CD8-positive, alpha-beta memory T cell (primary cell): ENCODE results near the gene IGF2. TPM values are rescaled to one million over a fixed set of nuclear protein-coding genes. Genes with fewer than 3 reads are reported as not detected.

Source experiments
- CTCF ChIA-PET: fragments of 350-600 bp; sonication (Branson Sonifier 250); formaldehyde crosslinking; loops from one replicate; lab custom pipeline; 2021; ENCODE audit warnings: antibody characterized with exemption; lab: Charles Lee
- POLR2A ChIA-PET: fragments of 350-600 bp; sonication (Branson Sonifier 250); formaldehyde crosslinking; loops from one replicate; lab custom pipeline; 2021; ENCODE audit warnings: antibody characterized with exemption; lab: Charles Lee
- DNase-seq, 5 donors: peaks; one replicate each; pipeline versions ENCODE4 v3.0.0 to v3.0.0-alpha.2; 2020 to 2022; ENCODE audit warnings: mixed read lengths in 1 of 5
- H3K27ac ChIP-seq: one replicate; pipeline ENCODE4 v1.7.0; 2013; ENCODE audit warnings: low read depth, mild to moderate bottlenecking, low read length, moderate library complexity
- H3K27me3 ChIP-seq: 2 replicates; pipeline ENCODE4 v1.7.0; 2013; ENCODE audit warnings: low read length, mild to moderate bottlenecking; ENCODE audit not compliant: insufficient read depth, poor library complexity, severe bottlenecking
- H3K36me3 ChIP-seq: 2 replicates; pipeline ENCODE4 v1.7.0; 2013; ENCODE audit warnings: mild to moderate bottlenecking, low read length, moderate library complexity; ENCODE audit not compliant: insufficient read depth
- H3K4me1 ChIP-seq: 2 replicates; pipeline ENCODE4 v1.7.0; 2013; ENCODE audit warnings: mild to moderate bottlenecking, low read length, moderate library complexity; ENCODE audit not compliant: insufficient read depth
- H3K4me3 ChIP-seq: 2 replicates; pipeline ENCODE4 v1.7.0; 2013; ENCODE audit warnings: mild to moderate bottlenecking, low read length
- H3K9me3 ChIP-seq: 2 replicates; pipeline ENCODE4 v1.7.0; 2013; ENCODE audit warnings: mild to moderate bottlenecking, low read length
- H3K27ac Mint-ChIP-seq, 8 donors: one replicate each; pipeline ENCODE4 v1.8.0; 2020 to 2021; ENCODE audit warnings: mixed read lengths in 8 of 8, mild to moderate bottlenecking in 6 of 8, inconsistent platforms in 3 of 8, moderate library complexity in 3 of 8
- H3K27me3 Mint-ChIP-seq, 2 donors: one replicate each; pipeline ENCODE4 v1.8.0; 2020 to 2021; ENCODE audit warnings: mixed read lengths in 2 of 2, mild to moderate bottlenecking in 1 of 2, moderate library complexity in 1 of 2
- H3K36me3 Mint-ChIP-seq, 3 donors: one replicate each; pipeline ENCODE4 v1.8.0; 2020 to 2021; ENCODE audit warnings: mixed read lengths in 3 of 3, inconsistent platforms in 1 of 3, mild to moderate bottlenecking in 1 of 3
- H3K4me1 Mint-ChIP-seq, 3 donors: one replicate each; pipeline ENCODE4 v1.8.0; 2020 to 2021; ENCODE audit warnings: mixed read lengths in 3 of 3, inconsistent platforms in 1 of 3, mild to moderate bottlenecking in 1 of 3
- H3K4me3 Mint-ChIP-seq, 7 donors: one replicate each; pipeline ENCODE4 v1.8.0; 2020 to 2021; ENCODE audit warnings: mixed read lengths in 7 of 7, mild to moderate bottlenecking in 6 of 7, moderate library complexity in 4 of 7, inconsistent platforms in 2 of 7
- H3K9me3 Mint-ChIP-seq, 5 donors: one replicate each; pipeline ENCODE4 v1.8.0; 2020 to 2022; ENCODE audit warnings: mixed read lengths in 5 of 5, mild to moderate bottlenecking in 3 of 5, moderate library complexity in 2 of 5, inconsistent platforms in 1 of 5
- polyA plus RNA-seq: library from polyadenylated mRNA; unstranded; fragments of 300-500 nt; fragmentation: Illumina TruSeq; gene quantifications from one replicate; pipeline ENCODE4 v1.2.3, GENCODE V29; 2021
- total RNA-seq, 2 experiments: library from RNA; stranded (reverse); gene quantifications; one replicate each; pipeline ENCODE4 v1.2.3, GENCODE V29; 2021

Gene IGF2
- total and polyA plus RNA-seq, 3 experiments from 2014 or later = 3.3 to 3.5 TPM; not detected in 1

DNA sequence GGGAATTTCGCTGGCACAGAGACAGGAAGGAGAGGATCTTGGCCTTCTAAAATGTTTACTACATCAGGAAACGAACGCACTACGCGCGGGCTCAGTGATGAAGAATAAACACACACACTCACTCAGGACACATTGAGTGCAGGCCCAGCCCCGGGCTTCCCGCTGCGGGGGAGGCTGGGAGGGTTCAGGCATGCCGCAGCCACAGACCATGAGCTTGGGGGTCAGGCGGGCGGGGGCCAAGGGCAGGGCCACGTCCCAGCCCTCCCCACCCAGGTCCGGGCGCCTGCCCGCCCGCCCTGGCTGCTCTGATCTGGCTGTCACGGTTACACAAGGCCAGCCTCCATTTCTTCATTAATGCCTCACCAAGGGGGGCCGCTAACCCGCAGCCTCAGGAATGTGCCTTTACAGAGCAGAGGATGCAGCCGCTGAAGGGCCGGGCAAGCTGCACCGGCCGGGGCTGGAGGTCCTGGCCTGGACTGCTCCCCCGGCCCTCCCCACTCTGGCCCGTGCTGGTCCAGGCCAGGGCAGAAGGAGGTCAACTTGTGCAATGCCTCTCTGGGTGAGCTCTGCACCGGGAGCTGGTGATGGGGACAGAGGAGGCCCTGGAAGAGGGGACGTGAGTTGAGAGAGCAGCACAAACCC lies 41.7 kb downstream of the IGF2 start:
- H3K36me3 Mint-ChIP-seq = no peaks in the 10 kb centered on the region
- no peak overlapping the region for H3K4me3 Mint-ChIP-seq
- peak in 1 of 5 donors; percentile 29 for DNase-seq
- peaks cover 4 to 17% of the 10 kb centered on the region in 2 donors for H3K27me3 Mint-ChIP-seq
- Histone ChIP-seq H3K4me3 (no peak overlapping the region), H3K4me1 (peaks cover 12% of the 10 kb centered on the region), H3K36me3 (no peaks in the 10 kb centered on the region), H3K9me3 (no peaks in the 10 kb centered on the region), H3K27me3 (no peaks in the 10 kb centered on the region), H3K27ac (no peak overlapping the region)
- ChIA-PET CTCF (no interaction called here), POLR2A (no interaction called here)
- no peak overlapping the region for H3K27ac Mint-ChIP-seq
- no peaks in the 10 kb centered on the region for H3K9me3 Mint-ChIP-seq
- peaks cover 5 to 13% (median 7%) of the 10 kb centered on the region in 3 donors for H3K4me1 Mint-ChIP-seq

DNA sequence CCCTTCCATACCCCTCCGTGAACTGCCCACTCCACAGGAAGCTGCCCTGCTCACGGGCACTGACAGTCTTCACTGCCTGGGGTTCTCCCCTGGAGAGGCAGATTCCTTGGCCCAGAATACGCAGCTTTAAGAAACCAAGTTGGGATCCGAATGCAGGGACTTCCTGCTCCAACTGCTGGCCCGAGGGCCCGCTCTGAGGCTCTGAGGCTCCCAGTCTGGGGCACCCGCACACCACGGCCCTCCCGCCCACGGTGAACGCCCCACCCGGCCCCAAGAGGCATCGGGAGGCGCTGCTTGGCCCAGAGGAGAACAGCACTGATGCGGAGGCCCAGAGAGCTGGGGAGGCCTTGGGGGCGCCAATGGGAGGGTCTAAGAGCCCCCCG lies 42.3 kb downstream of the IGF2 start:
- peak in 1 of 5 donors; percentile 28 for DNase-seq
- Histone ChIP-seq H3K36me3 (no peaks in the 10 kb centered on the region), H3K9me3 (no peaks in the 10 kb centered on the region), H3K4me3 (no peak overlapping the region), H3K27me3 (no peaks in the 10 kb centered on the region), H3K27ac (no peak overlapping the region), H3K4me1 (peaks cover 12% of the 10 kb centered on the region)
- ChIA-PET POLR2A (no interaction called here), CTCF (no interaction called here)
- Mint-ChIP-seq H3K4me3 (no peak overlapping the region), H3K27ac (no peak overlapping the region), H3K27me3 (peaks cover 3 to 21% of the 10 kb centered on the region in 2 donors), H3K9me3 (no peaks in the 10 kb centered on the region), H3K36me3 (no peaks in the 10 kb centered on the region), H3K4me1 (peaks cover 5 to 14% (median 7%) of the 10 kb centered on the region in 3 donors)

GRCh38 chr11:2096011-2096918 lies 42.9 kb downstream of the IGF2 start:
- Histone ChIP-seq H3K36me3 (no peaks in the 10 kb centered on the region), H3K27me3 (no peaks in the 10 kb centered on the region), H3K27ac (no peak overlapping the region), H3K9me3 (no peaks in the 10 kb centered on the region), H3K4me3 (no peak overlapping the region), H3K4me1 (peaks cover 12% of the 10 kb centered on the region)
- CTCF ChIA-PET = no interaction called here
- Mint-ChIP-seq H3K27ac (no peak overlapping the region), H3K9me3 (no peaks in the 10 kb centered on the region), H3K4me3 (no peak overlapping the region), H3K27me3 (peaks cover 3 to 20% of the 10 kb centered on the region in 2 donors), H3K4me1 (peaks cover 5 to 14% (median 7%) of the 10 kb centered on the region in 3 donors), H3K36me3 (no peaks in the 10 kb centered on the region)
- POLR2A ChIA-PET = no interaction called here
- peak in 1 of 5 donors; percentile 23 for DNase-seq

DNA sequence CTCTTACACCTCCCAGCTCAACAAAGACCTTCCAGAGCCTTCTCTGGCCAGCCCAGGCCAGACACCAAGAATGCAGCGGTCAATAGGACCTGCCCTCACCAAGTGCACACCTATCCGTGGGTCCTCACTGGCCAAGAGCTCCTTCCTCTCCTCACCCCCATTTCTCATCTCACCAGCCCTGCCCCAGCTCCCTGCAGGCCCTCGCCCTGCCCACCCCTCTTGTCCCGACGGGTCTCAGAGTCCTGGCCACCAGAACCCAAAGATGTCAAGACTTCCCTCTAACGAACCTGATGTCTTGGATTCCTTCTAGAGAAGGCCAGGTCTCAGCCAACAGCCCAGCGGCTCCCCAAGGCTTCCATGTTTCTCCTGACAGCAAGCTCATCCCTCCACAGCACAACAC lies 43.6 kb downstream of the IGF2 start:
- H3K27ac ChIP-seq = no peak overlapping the region
- H3K36me3 ChIP-seq = no peaks in the 10 kb centered on the region
- DNase-seq = peak in 1 of 5 donors; percentile 26
- peaks cover 5 to 14% (median 7%) of the 10 kb centered on the region in 3 donors for H3K4me1 Mint-ChIP-seq
- H3K9me3 Mint-ChIP-seq = no peaks in the 10 kb centered on the region
- H3K4me3 Mint-ChIP-seq = no peak overlapping the region
- H3K4me1 ChIP-seq = peaks cover 12% of the 10 kb centered on the region
- H3K27me3 Mint-ChIP-seq = peaks cover 3 to 20% of the 10 kb centered on the region in 2 donors
- H3K4me3 ChIP-seq = no peak overlapping the region
- ChIA-PET POLR2A (no interaction called here), CTCF (no interaction called here)
- no peaks in the 10 kb centered on the region for H3K36me3 Mint-ChIP-seq
- H3K27me3 ChIP-seq = no peaks in the 10 kb centered on the region
- no peaks in the 10 kb centered on the region for H3K9me3 ChIP-seq
- no peak overlapping the region for H3K27ac Mint-ChIP-seq

GRCh38 chr11:2095198-2095520 lies 44.0 kb downstream of the IGF2 start:
- Mint-ChIP-seq H3K4me1 (peaks cover 5 to 11% (median 7%) of the 10 kb centered on the region in 3 donors), H3K27me3 (peaks cover 3 to 18% of the 10 kb centered on the region in 2 donors), H3K9me3 (no peaks in the 10 kb centered on the region), H3K36me3 (no peaks in the 10 kb centered on the region), H3K4me3 (no peak overlapping the region), H3K27ac (no peak overlapping the region)
- Histone ChIP-seq H3K4me1 (peaks cover 12% of the 10 kb centered on the region), H3K9me3 (no peaks in the 10 kb centered on the region), H3K27ac (no peak overlapping the region), H3K27me3 (no peaks in the 10 kb centered on the region), H3K36me3 (no peaks in the 10 kb centered on the region), H3K4me3 (no peak overlapping the region)
- ChIA-PET CTCF (no interaction called here), POLR2A (no interaction called here)
- no peak for DNase-seq

DNA sequence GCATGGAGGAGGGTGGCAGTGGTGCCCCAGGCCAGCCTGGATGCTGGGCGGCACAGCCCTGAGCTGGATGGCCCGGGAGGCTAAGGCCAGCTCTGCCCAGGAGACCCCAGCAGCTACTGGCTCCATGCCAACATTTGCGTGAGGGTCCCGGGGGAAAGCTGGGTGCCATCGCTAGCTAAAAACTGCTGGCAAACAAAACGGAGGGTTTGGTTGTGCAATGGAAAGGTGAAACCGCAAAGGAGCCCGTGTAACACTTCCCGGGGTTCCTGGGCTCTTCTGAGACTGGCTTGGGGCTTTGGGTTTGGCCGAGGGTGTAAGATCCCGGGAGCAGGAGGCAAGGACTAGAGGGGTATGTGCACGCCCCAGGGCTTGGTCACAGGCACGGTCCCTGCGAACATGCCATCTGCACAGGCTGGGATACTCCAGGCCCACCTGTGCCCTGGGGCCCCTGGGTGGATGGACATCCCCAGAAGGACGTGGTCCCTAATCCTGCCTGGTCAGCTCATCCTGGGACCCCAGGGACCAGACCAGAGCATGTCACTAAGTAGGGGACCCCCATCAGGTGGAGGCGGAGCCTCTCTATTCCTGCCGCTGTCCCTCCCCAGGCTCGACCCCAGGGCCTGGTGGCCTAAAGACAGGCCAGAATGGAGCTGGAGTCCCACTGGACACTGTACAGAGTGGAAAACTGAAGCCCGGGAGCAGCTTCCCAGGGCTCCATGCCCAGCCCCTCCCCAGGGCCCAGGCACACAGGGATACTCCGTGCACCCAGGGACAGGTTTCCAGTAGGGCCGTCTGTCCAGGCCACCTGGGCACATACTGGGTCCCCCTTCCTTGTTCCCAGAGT lies 44.6 kb downstream of the IGF2 start:
- Mint-ChIP-seq H3K27me3 (peaks cover 6 to 17% of the 10 kb centered on the region in 2 donors), H3K4me1 (peaks cover 5 to 9% (median 7%) of the 10 kb centered on the region in 3 donors), H3K27ac (no peak overlapping the region), H3K36me3 (no peaks in the 10 kb centered on the region), H3K4me3 (no peak overlapping the region), H3K9me3 (no peaks in the 10 kb centered on the region)
- Histone ChIP-seq H3K4me1 (peaks cover 12% of the 10 kb centered on the region), H3K36me3 (no peaks in the 10 kb centered on the region), H3K27me3 (no peaks in the 10 kb centered on the region), H3K27ac (no peak overlapping the region), H3K4me3 (no peak overlapping the region), H3K9me3 (no peaks in the 10 kb centered on the region)
- ChIA-PET POLR2A (no interaction called here), CTCF (interaction anchor here (0.7 kb wide), 1 partner anchor 13 kb away, joined by 3 read pairs; no protein-coding TSS in a partner anchor)
- DNase-seq = peak in 1 of 5 donors; percentile 33

GRCh38 chr11:2093575-2094353 lies 45.4 kb downstream of the IGF2 start:
- no peak overlapping the region for H3K4me3 ChIP-seq
- no peaks in the 10 kb centered on the region for H3K27me3 ChIP-seq
- H3K4me1 Mint-ChIP-seq = peaks cover 5 to 9% (median 7%) of the 10 kb centered on the region in 3 donors
- H3K36me3 ChIP-seq = no peaks in the 10 kb centered on the region
- H3K36me3 Mint-ChIP-seq = no peaks in the 10 kb centered on the region
- CTCF ChIA-PET = interaction anchor here (0.7 kb wide), 1 partner anchor 12 kb away, joined by 3 read pairs; no protein-coding TSS in a partner anchor
- DNase-seq = no peak
- no peak overlapping the region for H3K27ac Mint-ChIP-seq
- H3K27me3 Mint-ChIP-seq = peaks cover 11 to 20% of the 10 kb centered on the region in 2 donors
- H3K9me3 Mint-ChIP-seq = no peaks in the 10 kb centered on the region
- H3K4me3 Mint-ChIP-seq = no peak overlapping the region
- H3K4me1 ChIP-seq = peaks cover 12% of the 10 kb centered on the region
- no peaks in the 10 kb centered on the region for H3K9me3 ChIP-seq
- no peak overlapping the region for H3K27ac ChIP-seq
- POLR2A ChIA-PET = no interaction called here
